Heart right ventricle (tissue), 16 donors: ENCODE measurements around the gene SV2B. TPM values are rescaled to one million over a fixed set of nuclear protein-coding genes. Genes with fewer than 3 reads are reported as not detected.

Source experiments
- ATAC-seq, 8 donors: fragments of 200-7000 bp; cut with Tn5 transposase; one replicate each; pipeline ENCODE4 v1.9.1; 2020; ENCODE audit warnings: mild to moderate bottlenecking in 8 of 8, moderate library complexity in 8 of 8, moderate number of reproducible peaks in 1 of 8
- DNase-seq, 2 donors: peaks; one replicate each; pipeline ENCODE4 v3.0.0-alpha.2; 2020
- H3K27ac ChIP-seq, 10 donors: fragments of 200-600 bp; sonication (generic) in 2 of 10; one replicate each; pipeline versions ENCODE4 v1.5.0 to v1.8.0; 2020 to 2022; ENCODE audit warnings: mild to moderate bottlenecking in 3 of 10
- H3K27me3 ChIP-seq, 7 donors: fragments of 200-600 bp; one replicate each; pipeline ENCODE4 v1.8.0; 2021 to 2022; ENCODE audit warnings: mild to moderate bottlenecking in 2 of 7
- H3K36me3 ChIP-seq, 9 donors: fragments of 200-600 bp; sonication (generic) in 1 of 9; one replicate each; pipeline versions ENCODE4 v1.5.0 to v1.8.0; 2020 to 2022; ENCODE audit warnings: mild to moderate bottlenecking in 2 of 9
- H3K4me1 ChIP-seq, 9 donors: fragments of 200-600 bp; sonication (generic) in 1 of 9; one replicate each; pipeline versions ENCODE4 v1.5.0 to v1.8.0; 2020 to 2022; ENCODE audit warnings: mild to moderate bottlenecking in 4 of 9
- H3K4me3 ChIP-seq, 10 donors: fragments of 200-600 bp; sonication (generic) in 2 of 10; one replicate each; pipeline versions ENCODE4 v1.5.0 to v1.8.0; 2020 to 2022; ENCODE audit warnings: mild to moderate bottlenecking in 7 of 10, moderate library complexity in 2 of 10
- H3K9me3 ChIP-seq, 11 donors: fragments of 200-600 bp in 10 of 11; sonication (generic) in 2 of 11; one replicate each; pipeline versions ENCODE4 v1.5.0 to v1.8.0; 2013 to 2022; ENCODE audit warnings: mild to moderate bottlenecking in 2 of 11, control low read depth in 1 of 11, moderate library complexity in 1 of 11
- CTCF ChIP-seq, 9 donors: fragments of 200-600 bp; sonication (generic) in 2 of 9; IDR thresholded peaks; one replicate each; pipeline versions ENCODE4 v1.5.0 to v1.8.0; 2021 to 2022; ENCODE audit warnings: antibody characterized with exemption in 9 of 9, mild to moderate bottlenecking in 5 of 9, moderate library complexity in 1 of 9
- WGBS, 2 donors: extraction: QIAGEN DNeasy Blood & Tissue Kit; methylation state at CpG; one replicate each; pipeline ENCODE4 v1.1.7; 2013; ENCODE audit warnings: inconsistent platforms in 1 of 2; 5-methylcytosine and 5-hydroxymethylcytosine counted together
- intact Hi-C, 10 donors: fragments of 100-400 bp; cut with DNase I; formaldehyde crosslinking; loops; one replicate each; pipeline versions ENCODE4 v1.11.1 to v1.14.2; 2022
- polyA plus RNA-seq, 2 donors: library from polyadenylated mRNA; stranded (reverse); fragments of 200-250 nt; gene quantifications; one replicate each; pipeline ENCODE4 v1.2.3, GENCODE V29; 2013
- total RNA-seq, 10 donors: library from RNA; stranded (reverse); fragmentation: NEBNext Ultra II Directional in 3 of 10; extraction: Animal tissue kit (Norgen Biotek cat#: 25700) in 3 of 10; gene quantifications; one replicate each; pipeline versions ENCODE4 v1.2.1 to v1.2.4, GENCODE V29; 2021 to 2023
- donor health status: Arrhythmogenic right ventricular cardiomyopathy.
- donor health status: ischemic (EF 13 %, LVEDD 7.1; RV severe dilation, severe dysfunction).
- donor health status: healthy with polysubstance abuse.
- donor health status: DM: no; HTN: yes; CAD: no.
- donor health status: DM: no; HTN: no; CAD: no.
- donor health status: ischemic (EF 25% LVEDD 6.9; RV normal size, moderate dysfunction).
- donor health status: ischemic (EF 25% LVEDD 5.7; RV mildly dilated, moderate dysfunction).
- donor health status: healthy.
- donor health status: DM: yes; HTN: yes; CAD: no.
- donor health status: Ischemic cardiomyopathy.
- donor health status: ischemic (EF 35%, LVEDD 5.7; RV mildly dilated, moderate dysfunction).
- donor health status: nonischemic (EF 11% LVEDD 7.7; RV severe dilation, severe dysfunction).
- donor health status: DM: yes; HTN: yes; CAD: no.
- donor health status: PGD.
- donor health status: ischemic (EF 29% LVEDD 5.4; RV normal size, mild dysfunction).
- donor health status: nonischemic (EF 23%, LVEDD 6.1; RV moderate dilation, normal function).

The SV2B gene
- total and polyA plus RNA-seq, 12 donors = 0.29 to 15.7 (median 1.5) TPM

DNA sequence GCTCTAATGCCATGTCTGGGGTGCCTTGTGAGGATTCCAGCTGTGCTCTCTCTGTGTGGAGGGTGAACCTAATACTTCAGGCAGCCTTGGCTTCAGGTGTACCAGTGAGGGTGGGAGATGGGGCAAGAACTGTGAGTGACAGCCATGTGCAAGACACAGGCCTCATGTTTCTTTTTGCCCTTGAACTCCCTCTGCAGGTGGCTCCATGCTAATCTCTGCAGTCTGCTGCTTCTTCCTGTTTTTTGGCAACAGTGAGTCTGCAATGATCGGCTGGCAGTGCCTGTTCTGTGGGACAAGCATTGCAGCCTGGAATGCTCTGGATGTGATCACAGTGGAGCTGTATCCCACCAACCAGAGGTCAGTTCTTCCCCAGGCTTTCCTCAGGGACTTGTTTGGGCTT is 189.3 kb downstream of the SV2B start:
- ATAC-seq (peak in 3 of 8 donors; percentile 21 to 36 (median 26)), DNase-seq (peak in 1 of 2 donors; percentile 19)
- 38 to 57% methylated on average over 1 of the region's 1 CpG for WGBS, 2 donors
- Histone ChIP-seq H3K27ac (no peak overlapping the region), H3K36me3 (no peaks in the 10 kb centered on the region), H3K4me3 (no peak overlapping the region), H3K27me3 (no peaks in the 10 kb centered on the region), H3K4me1 (no peaks in the 10 kb centered on the region), H3K9me3 (no peaks in the 10 kb centered on the region)
- intact Hi-C loops = no loop called here
- TF ChIP-seq CTCF (IDR thresholded peaks at IDR 0.05) = peak in 3 of 9 donors; percentile 14 to 19 (median 15)

- ATAC-seq = no peak
- H3K27ac ChIP-seq = no peak overlapping the region
- WGBS, 2 donors = 95 to 98% methylated on average over 6 of the region's 6 CpGs
- H3K36me3 ChIP-seq = no peaks in the 10 kb centered on the region
- no peak for TF ChIP-seq CTCF (IDR thresholded peaks at IDR 0.05)
- DNase-seq = no peak
- no peaks in the 10 kb centered on the region for H3K27me3 ChIP-seq
- no peaks in the 10 kb centered on the region for H3K9me3 ChIP-seq
- H3K4me3 ChIP-seq = no peak overlapping the region
- intact Hi-C loops = loop anchor here in 1 of 10 donors (10.0 kb wide), 1 partner anchor 324 kb away; no protein-coding TSS in a partner anchor
- peaks cover 0 to 3% (median 0%) of the 10 kb centered on the region in 9 donors for H3K4me1 ChIP-seq
Measured at GRCh38 chr15:91290553-91290952, 190.5 kb downstream of the SV2B start.

DNA sequence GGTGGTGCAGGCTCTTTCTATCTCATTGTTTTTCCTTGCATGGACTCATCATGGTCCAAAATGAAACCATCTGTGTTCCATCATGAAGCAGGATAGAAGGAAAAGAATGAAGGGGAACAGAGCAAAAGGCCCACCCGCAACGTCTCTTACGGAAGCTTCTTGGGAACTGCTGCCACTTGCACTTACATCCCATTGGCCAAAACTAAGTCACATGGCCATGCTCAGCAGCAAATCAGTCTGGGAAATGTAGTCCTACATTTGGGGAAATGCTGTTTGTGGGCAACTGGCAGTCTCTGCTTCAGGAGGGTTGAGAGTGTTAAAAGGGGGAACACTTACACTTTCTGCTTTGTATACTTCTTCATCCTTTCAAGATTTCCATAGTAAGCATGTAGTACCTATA is 191.6 kb downstream of the SV2B start:
- peak in 4 of 8 donors; percentile 32 to 61 (median 50) for ATAC-seq
- H3K9me3 ChIP-seq = no peaks in the 10 kb centered on the region
- no peak for TF ChIP-seq CTCF (IDR thresholded peaks at IDR 0.05)
- intact Hi-C loops = loop anchor here in 1 of 10 donors (10.0 kb wide), 1 partner anchor 323 kb away; no protein-coding TSS in a partner anchor
- no peaks in the 10 kb centered on the region for H3K27me3 ChIP-seq
- 59 to 60% methylated on average over 3 of the region's 3 CpGs for WGBS, 2 donors
- DNase-seq = peak in 1 of 2 donors; percentile 11
- no peak overlapping the region for H3K27ac ChIP-seq
- H3K4me3 ChIP-seq = no peak overlapping the region
- no peaks in the 10 kb centered on the region for H3K36me3 ChIP-seq
- peaks cover 0 to 3% (median 0%) of the 10 kb centered on the region in 9 donors for H3K4me1 ChIP-seq

DNA sequence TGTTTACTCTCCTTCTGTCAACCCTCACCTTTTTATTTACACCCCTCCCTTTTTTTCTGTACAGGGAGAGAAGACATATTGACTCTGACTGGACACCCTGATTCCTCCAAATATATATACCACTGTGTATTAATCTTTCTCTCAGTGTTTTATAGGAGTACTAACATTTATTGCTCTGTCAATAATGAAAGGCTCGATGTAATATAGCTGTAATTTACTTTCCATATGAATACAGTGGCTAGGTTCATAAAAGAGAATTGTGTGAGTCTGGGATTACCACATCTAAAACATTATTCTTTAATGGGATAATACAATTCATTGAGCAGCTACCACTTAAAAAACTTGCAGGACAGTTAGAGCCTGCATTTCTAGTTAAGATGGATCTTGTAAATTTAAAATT is 194.3 kb downstream of the SV2B start:
- Histone ChIP-seq H3K4me1 (peaks cover 0 to 3% (median 0%) of the 10 kb centered on the region in 9 donors), H3K27me3 (no peaks in the 10 kb centered on the region), H3K36me3 (no peaks in the 10 kb centered on the region), H3K27ac (no peak overlapping the region), H3K4me3 (no peak overlapping the region), H3K9me3 (no peaks in the 10 kb centered on the region)
- intact Hi-C loops = loop anchor here in 1 of 10 donors (10.0 kb wide), 1 partner anchor 320 kb away; no protein-coding TSS in a partner anchor
- 78 to 82% methylated on average over 1 of the region's 1 CpG for WGBS, 2 donors
- DNase-seq (no peak), ATAC-seq (no peak)
- TF ChIP-seq CTCF (IDR thresholded peaks at IDR 0.05) = no peak
